Activated naive CD4-positive, alpha-beta T cell treated with anti-CD3 and anti-CD28 coated beads, Interleukin-2, amount 50 U/mL, for 24 hours (primary cell): Measurements from ENCODE around the gene HMCN2.

Source experiments
- H3K27ac Mint-ChIP-seq: one replicate; pipeline ENCODE4 v1.8.0; 2021; ENCODE audit warnings: mild to moderate bottlenecking, mixed read lengths
- H3K27me3 Mint-ChIP-seq: one replicate; pipeline ENCODE4 v1.8.0; 2021; ENCODE audit warnings: mixed read lengths
- H3K36me3 Mint-ChIP-seq: one replicate; pipeline ENCODE4 v1.8.0; 2021; ENCODE audit warnings: mixed read lengths
- H3K4me1 Mint-ChIP-seq: one replicate; pipeline ENCODE4 v1.8.0; 2021; ENCODE audit warnings: mixed read lengths
- H3K4me3 Mint-ChIP-seq: one replicate; pipeline ENCODE4 v1.8.0; 2021; ENCODE audit warnings: mild to moderate bottlenecking, mixed read lengths
- H3K9me3 Mint-ChIP-seq: one replicate; pipeline ENCODE4 v1.8.0; 2021; ENCODE audit warnings: mixed read lengths

The HMCN2 gene

DNA sequence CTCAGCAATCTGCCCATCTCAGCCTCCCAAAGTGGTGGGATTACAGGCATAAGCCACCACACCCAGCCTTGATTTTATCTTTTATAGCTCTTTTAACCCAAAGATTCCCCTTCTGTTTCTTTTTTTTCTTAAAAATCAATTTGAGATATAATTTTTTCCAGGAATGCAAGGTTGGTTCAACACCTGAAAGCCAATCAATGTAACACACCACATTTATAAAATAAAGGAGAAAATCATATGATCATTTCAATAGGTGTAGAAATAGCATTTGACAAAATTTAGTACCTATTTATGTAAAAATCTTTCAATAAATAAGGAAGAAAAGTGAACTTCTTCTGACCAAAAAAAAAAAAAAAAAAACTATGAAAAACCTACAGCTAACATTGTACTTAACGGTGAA is 175.5 kb downstream of the HMCN2 start:
- Mint-ChIP-seq H3K36me3 (peaks cover 7% of the 10 kb centered on the region), H3K4me1 (peaks cover 3% of the 10 kb centered on the region), H3K27me3 (peaks cover 17% of the 10 kb centered on the region)

DNA sequence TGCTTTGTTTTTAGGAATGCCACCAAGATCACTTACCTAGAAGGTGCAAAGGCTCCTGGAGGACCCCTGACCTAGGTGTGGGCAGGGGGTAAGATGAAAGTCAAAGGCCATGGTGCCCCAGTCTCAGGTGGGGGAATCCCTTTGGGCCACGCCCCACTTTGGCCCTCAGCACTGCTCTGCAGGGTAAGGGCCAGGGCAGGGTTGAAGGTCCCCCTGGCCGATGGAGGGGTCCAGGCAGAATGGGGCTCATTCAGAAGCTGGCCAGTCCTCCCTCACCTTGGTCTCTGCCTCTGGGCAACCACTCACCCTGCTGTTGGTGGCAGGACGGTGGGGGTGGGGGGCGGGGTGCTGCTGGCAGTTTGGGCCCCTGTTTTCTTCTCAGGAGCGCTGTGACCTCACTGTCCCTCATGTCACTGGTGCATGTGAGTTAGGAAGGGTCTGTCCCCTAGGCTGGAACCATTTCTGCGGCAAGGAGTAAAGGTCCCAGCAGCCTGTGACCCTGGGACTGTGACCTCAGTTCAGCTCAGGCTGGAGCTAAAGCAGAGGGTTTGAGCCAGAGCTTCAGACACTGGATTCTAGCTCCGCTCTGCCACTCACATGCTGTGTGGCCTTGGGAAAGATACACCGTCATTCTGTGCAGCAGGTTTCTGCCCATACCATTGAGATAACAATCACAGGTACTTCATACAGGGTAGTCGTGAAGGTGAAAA is 177.3 kb downstream of the HMCN2 start:
- Mint-ChIP-seq H3K4me3 (no peak overlapping the region), H3K27ac (no peak overlapping the region), H3K9me3 (peaks cover 7% of the 10 kb centered on the region), H3K4me1 (peaks cover 3% of the 10 kb centered on the region), H3K27me3 (peaks cover 16% of the 10 kb centered on the region), H3K36me3 (peaks cover 7% of the 10 kb centered on the region)

More for the DNA sequence above, 175.5 kb downstream of the HMCN2 start:
- H3K4me3 Mint-ChIP-seq = no peak overlapping the region
- H3K27ac Mint-ChIP-seq = no peak overlapping the region
- H3K9me3 Mint-ChIP-seq = peaks cover 7% of the 10 kb centered on the region

DNA sequence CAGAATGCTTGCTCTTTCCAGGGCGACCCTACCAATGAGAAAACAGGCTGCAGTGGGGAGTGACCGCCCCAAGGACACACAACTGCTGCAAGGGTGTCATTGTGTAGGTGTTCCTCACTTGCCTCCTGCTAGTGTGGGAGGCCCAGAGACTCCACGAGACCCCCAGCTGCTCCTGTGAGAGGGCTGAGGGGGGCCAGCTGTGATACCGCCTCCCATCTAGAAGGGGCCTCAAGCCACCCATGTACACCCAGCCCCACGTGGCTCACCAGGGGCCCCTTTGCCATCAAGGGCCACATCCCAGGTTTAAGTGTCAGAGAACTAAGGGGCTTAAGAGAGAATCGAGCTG is 177.9 kb downstream of the HMCN2 start:
- Mint-ChIP-seq H3K4me1 (peaks cover 3% of the 10 kb centered on the region), H3K27me3 (peaks cover 14% of the 10 kb centered on the region), H3K36me3 (peaks cover 7% of the 10 kb centered on the region), H3K27ac (no peak overlapping the region), H3K9me3 (peaks cover 7% of the 10 kb centered on the region), H3K4me3 (no peak overlapping the region)

DNA sequence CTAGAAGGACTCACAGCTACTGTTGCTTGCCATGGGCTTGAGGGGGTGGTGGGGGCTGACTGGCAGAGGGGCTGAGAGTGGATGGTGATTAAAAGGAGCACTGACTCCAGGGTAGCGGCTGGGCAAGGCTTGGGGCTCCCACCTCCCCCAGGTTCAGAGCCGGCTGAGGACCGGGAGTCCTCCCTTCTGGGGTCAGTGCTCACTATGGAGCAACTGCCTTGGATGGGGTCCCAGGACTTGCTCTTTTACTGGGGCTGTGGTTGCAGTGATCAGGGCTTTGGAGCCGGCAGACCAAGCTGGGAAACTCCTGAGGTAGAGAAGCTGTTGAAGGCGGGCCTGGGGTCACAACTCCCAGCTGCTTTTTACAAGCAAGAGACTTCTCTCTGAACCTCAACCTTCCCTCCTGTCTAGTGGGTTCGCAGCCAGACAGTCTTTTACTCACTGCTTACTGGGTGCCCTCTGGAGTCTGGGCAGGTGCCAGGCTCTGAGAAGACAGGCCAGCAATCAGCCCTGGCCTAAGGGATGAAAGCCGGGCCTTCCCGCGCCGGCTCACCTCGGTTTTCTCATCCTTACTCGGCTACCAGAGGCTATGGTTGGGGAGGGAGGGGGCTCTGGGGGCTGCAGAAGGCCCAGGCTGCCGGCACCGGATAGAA is 178.4 kb downstream of the HMCN2 start:
- Mint-ChIP-seq H3K4me3 (no peak overlapping the region), H3K4me1 (peaks cover 3% of the 10 kb centered on the region), H3K27me3 (peaks cover 14% of the 10 kb centered on the region), H3K27ac (no peak overlapping the region), H3K36me3 (peaks cover 7% of the 10 kb centered on the region), H3K9me3 (peaks cover 7% of the 10 kb centered on the region)

GRCh38 chr9:130444565-130445221 is 179.1 kb downstream of the HMCN2 start, which contains the start of gene ASS1:
ASS1 (plus strand) TSS chr9:130444961; CDS start chr9:130452229, 7,268 bp downstream.
- H3K4me3 Mint-ChIP-seq = peak within 1 kb of the TSS; percentile 73
- peaks cover 5% of the 10 kb centered on the region for H3K36me3 Mint-ChIP-seq
- H3K27ac Mint-ChIP-seq = no peak within 1 kb of the TSS
- peaks cover 10% of the 10 kb centered on the region for H3K27me3 Mint-ChIP-seq
- peaks cover 7% of the 10 kb centered on the region for H3K9me3 Mint-ChIP-seq
- peaks cover 3% of the 10 kb centered on the region for H3K4me1 Mint-ChIP-seq

DNA sequence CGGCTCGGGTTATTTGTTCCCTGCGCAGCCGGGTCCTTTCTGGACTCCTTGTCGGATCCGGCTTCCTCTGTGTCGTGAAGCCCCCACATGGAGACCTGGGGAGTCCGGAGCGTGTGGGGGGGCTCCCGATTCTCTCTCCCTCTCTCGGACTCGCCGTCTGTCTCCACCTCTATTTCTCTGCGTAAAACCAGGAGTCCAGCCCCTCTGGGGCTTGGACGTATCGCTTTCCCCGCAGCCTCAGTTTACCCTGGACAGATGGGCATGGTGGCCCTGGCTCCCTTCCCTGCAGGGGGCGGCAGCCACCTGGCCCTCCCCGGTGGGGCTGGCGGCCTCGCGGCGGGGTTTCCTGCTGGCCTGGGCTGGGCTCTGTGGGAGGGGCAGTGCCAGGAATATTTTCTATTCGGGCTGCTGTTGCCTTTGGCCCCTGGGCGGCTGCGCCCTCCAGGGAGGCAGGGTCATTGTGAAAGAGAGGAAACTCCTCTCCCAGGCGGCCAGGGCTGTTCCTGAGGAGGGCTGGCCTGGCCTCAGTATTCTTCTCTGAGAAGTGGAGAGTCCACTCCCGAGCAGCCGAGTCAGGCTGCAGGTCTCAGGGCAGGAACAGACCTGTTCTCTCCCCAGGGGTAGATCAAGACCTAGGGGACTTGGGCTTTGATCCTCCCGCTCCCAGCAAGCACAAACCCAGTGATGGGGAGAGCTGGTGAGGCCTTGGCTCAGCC is 179.9 kb downstream of the HMCN2 start:
- Mint-ChIP-seq H3K4me1 (peaks cover 3% of the 10 kb centered on the region), H3K36me3 (peaks cover 5% of the 10 kb centered on the region), H3K27ac (no peak overlapping the region), H3K9me3 (peaks cover 7% of the 10 kb centered on the region), H3K27me3 (peaks cover 10% of the 10 kb centered on the region), H3K4me3 (peak overlapping the region; percentile 73)

DNA sequence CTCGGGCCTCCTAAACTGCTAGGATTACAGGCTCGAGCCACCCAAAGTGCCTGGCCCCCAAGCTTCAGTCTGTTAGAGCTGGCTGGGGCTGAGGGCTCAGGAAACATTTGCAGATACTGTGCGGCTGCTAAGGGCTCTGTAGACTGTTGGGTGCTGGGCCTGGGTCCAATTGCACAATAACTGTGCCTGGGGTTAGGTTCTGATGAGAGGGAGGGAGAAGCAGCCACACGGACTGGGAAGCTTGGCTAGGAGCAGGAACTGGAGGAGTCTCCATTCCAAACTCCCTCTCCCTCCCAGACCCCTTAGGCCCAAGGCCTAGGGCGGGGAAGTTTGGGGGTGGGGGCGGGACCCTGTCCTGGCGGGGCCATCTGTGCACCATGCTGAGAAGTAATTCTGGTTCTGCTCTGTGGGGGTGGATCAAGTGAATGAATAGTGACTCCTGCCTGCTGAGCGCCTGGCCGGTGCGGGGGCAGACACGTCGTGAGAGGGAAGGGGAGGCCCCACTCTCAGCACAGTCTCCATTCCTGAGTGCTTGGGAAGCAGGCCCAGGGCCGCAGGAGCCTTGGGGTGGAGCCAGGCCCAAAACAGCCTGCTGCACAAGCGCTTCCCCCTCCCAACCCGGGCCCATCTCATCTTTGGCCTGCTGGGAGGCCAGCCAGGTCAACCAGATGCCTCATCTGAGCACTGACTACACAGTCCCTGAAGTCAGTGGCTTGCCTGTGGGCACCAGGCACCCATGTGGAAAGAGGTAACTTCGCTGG is 180.7 kb downstream of the HMCN2 start:
- peak overlapping the region; percentile 73 for H3K4me3 Mint-ChIP-seq

GRCh38 chr9:130447193-130447816 is 181.7 kb downstream of the HMCN2 start:
- peaks cover 3% of the 10 kb centered on the region for H3K4me1 Mint-ChIP-seq

More for the DNA sequence above, 180.7 kb downstream of the HMCN2 start:
- Mint-ChIP-seq H3K27me3 (peaks cover 10% of the 10 kb centered on the region), H3K36me3 (peaks cover 5% of the 10 kb centered on the region), H3K27ac (peak overlapping the region; percentile 41), H3K9me3 (peaks cover 7% of the 10 kb centered on the region), H3K4me1 (peaks cover 3% of the 10 kb centered on the region)

GRCh38 chr9:130448035-130448624 is 182.6 kb downstream of the HMCN2 start:
- Mint-ChIP-seq H3K4me3 (no peak overlapping the region), H3K9me3 (no peaks in the 10 kb centered on the region), H3K27ac (no peak overlapping the region), H3K27me3 (peaks cover 6% of the 10 kb centered on the region), H3K4me1 (peaks cover 3% of the 10 kb centered on the region), H3K36me3 (no peaks in the 10 kb centered on the region)

More at GRCh38 chr9:130447193-130447816, 181.7 kb downstream of the HMCN2 start:
- Mint-ChIP-seq H3K4me3 (no peak overlapping the region), H3K9me3 (no peaks in the 10 kb centered on the region), H3K27ac (no peak overlapping the region), H3K36me3 (no peaks in the 10 kb centered on the region), H3K27me3 (peaks cover 6% of the 10 kb centered on the region)

- Mint-ChIP-seq H3K27ac (no peak overlapping the region), H3K9me3 (no peaks in the 10 kb centered on the region), H3K4me3 (no peak overlapping the region), H3K27me3 (peaks cover 5% of the 10 kb centered on the region), H3K36me3 (no peaks in the 10 kb centered on the region), H3K4me1 (peaks cover 3% of the 10 kb centered on the region)
Observed at GRCh38 chr9:130448771-130449603, 183.4 kb downstream of the HMCN2 start.

DNA sequence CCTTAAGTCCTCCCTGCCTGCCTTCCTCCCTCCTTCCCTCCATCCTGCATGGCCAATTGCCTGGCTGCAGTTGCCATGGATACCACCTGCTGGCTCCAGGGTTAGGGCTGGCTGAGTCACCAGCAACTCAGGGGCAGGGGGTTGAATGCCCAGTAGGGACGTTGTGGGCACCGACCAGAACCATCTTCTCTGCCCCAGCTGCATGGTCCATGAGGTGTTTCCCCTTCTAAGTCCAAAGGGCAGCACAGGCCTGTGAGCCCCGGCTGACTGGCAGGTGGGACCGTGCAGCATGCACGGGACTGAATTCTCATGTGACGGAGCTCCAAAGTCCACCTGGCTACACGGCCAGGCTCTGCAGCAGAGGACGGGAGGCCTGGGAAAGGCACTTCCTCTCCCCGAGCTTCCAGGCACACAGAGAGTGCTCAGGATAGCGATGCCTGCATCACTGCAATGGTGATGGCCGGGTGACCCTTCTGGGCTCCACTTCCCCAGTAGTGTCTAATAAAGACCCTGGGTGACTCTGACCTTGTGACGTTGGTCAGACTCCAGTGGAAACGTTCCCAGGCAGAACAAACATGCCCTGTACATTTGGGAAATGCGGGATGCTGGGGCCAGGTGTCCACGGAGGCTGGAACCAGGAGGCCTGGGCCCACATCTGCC is 184.9 kb downstream of the HMCN2 start:
- Mint-ChIP-seq H3K4me3 (no peak overlapping the region), H3K27ac (no peak overlapping the region), H3K4me1 (peaks cover 3% of the 10 kb centered on the region), H3K36me3 (no peaks in the 10 kb centered on the region), H3K9me3 (no peaks in the 10 kb centered on the region), H3K27me3 (peaks cover 5% of the 10 kb centered on the region)

GRCh38 chr9:130451004-130451390 is 185.4 kb downstream of the HMCN2 start:
- Mint-ChIP-seq H3K4me3 (no peak overlapping the region), H3K27ac (no peak overlapping the region), H3K36me3 (no peaks in the 10 kb centered on the region), H3K27me3 (peaks cover 1% of the 10 kb centered on the region), H3K9me3 (no peaks in the 10 kb centered on the region), H3K4me1 (peaks cover under 1% of the 10 kb centered on the region)
